AG04450 (cell line): Measurements from ENCODE around the gene SNAP23. TPM values are rescaled to one million over a fixed set of nuclear protein-coding genes. Genes with fewer than 3 reads are reported as not detected.
A peak's percentile ranks its signal among the peaks of the same experiment; 100 is the strongest.

Source experiments
- CTCF ChIA-PET: fragments of 300-600, 350-600 bp; formaldehyde crosslinking; extraction: SDS; loops from one replicate; lab custom pipeline; 2022; ENCODE audit warnings: antibody characterized with exemption, inconsistent platforms; lab: Charles Lee
- POLR2A ChIA-PET: fragments of 350-600 bp; formaldehyde crosslinking; extraction: SDS; loops from one replicate; lab custom pipeline; 2021; ENCODE audit warnings: antibody characterized with exemption, inconsistent platforms; lab: Yijun Ruan, JAX
- DNase-seq: peaks from one replicate; pipeline ENCODE4 v3.0.0-alpha.2; 2011; ENCODE audit warnings: low read depth, low spot score
- H3K27ac ChIP-seq: one replicate; pipeline ENCODE4 v1.5.1; 2012; ENCODE audit warnings: low read depth, low read length, control low read depth
- H3K27me3 ChIP-seq: one replicate; pipeline ENCODE4 v1.6.0; 2012; ENCODE audit warnings: low read length; ENCODE audit not compliant: control insufficient read depth, insufficient read depth
- H3K4me3 ChIP-seq: 2 replicates; pipeline ENCODE4 v1.5.1; 2011; ENCODE audit warnings: mild to moderate bottlenecking, low read depth, low read length, control low read depth
- H3K9me3 ChIP-seq: 2 replicates; pipeline ENCODE4 v1.5.1; 2012; ENCODE audit warnings: low read length; ENCODE audit not compliant: control insufficient read depth, insufficient read depth
- polyA plus RNA-seq: library from polyadenylated mRNA; depleted of rRNA; stranded (reverse); fragments of >200 nt; gene quantifications from 2 replicates; pipeline ENCODE4 v1.2.3, GENCODE V29; 2011
- TF ChIP-seq, protein P1 (sequence below): IDR thresholded peaks from 2 replicates; pipeline ENCODE4 v1.5.1; 2011; ENCODE audit warnings: low read depth, low read length, control low read depth, inconsistent platforms

SNAP23 gene
- polyA plus RNA-seq, 1 experiment: 83.7 TPM

DNA sequence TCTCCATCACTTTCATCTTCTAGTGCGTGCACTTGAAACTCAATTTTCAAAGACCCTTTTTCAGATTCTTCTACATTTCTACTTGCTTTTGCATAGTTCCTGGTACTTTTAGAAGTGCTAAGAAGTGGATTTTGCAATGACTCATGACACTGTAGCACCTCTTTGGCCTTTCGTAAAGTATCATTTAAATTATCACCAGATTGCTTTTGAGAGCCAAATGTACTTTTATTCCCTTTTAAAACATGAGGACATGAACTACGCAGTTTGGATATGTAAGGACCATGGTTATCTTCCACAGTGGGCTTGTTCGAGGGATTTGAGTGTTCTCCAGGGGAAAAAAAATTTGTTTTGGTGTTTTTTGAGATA, 45.0 kb upstream of the SNAP23 start:
- POLR2A ChIA-PET: no interaction called here
- CTCF ChIA-PET: interaction anchor here (1.6 kb wide), 1 partner anchor 21 kb away, joined by 4 read pairs; no protein-coding TSS in a partner anchor
- Histone ChIP-seq H3K27me3 (no peaks in the 10 kb centered on the region), H3K4me3 (no peak overlapping the region), H3K9me3 (no peaks in the 10 kb centered on the region), H3K27ac (no peak overlapping the region)
- TF ChIP-seq, protein P1, sequence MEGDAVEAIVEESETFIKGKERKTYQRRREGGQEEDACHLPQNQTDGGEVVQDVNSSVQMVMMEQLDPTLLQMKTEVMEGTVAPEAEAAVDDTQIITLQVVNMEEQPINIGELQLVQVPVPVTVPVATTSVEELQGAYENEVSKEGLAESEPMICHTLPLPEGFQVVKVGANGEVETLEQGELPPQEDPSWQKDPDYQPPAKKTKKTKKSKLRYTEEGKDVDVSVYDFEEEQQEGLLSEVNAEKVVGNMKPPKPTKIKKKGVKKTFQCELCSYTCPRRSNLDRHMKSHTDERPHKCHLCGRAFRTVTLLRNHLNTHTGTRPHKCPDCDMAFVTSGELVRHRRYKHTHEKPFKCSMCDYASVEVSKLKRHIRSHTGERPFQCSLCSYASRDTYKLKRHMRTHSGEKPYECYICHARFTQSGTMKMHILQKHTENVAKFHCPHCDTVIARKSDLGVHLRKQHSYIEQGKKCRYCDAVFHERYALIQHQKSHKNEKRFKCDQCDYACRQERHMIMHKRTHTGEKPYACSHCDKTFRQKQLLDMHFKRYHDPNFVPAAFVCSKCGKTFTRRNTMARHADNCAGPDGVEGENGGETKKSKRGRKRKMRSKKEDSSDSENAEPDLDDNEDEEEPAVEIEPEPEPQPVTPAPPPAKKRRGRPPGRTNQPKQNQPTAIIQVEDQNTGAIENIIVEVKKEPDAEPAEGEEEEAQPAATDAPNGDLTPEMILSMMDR: no peak
- DNase-seq: no peak

DNA sequence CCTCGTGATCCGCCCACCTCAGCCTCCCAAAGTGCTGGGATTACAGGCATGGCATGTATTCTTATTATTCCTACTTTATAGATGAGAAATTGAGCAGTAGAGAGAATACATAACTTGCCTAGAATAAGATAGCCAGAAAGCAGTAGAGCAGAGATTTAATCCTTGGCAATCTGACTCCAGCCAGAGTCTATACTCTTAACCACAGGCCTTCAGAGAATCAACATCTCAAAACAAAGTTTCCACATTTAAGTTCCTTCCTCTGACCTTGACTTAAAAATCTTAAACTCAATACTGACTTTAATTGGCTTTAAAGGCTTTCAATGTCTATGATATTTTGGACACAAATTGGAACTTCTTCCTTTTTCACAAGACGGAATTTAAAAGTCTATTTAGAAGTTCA, 41.6 kb upstream of the SNAP23 start:
- TF ChIP-seq, protein P1: no peak
- Histone ChIP-seq H3K9me3 (no peaks in the 10 kb centered on the region), H3K4me3 (no peak overlapping the region), H3K27me3 (no peaks in the 10 kb centered on the region), H3K27ac (no peak overlapping the region)
- CTCF ChIA-PET: interaction anchor here (1.1 kb wide), 1 partner anchor 16 kb away, joined by 3 read pairs; no protein-coding TSS in a partner anchor
- no peak for DNase-seq
- POLR2A ChIA-PET: no interaction called here

DNA sequence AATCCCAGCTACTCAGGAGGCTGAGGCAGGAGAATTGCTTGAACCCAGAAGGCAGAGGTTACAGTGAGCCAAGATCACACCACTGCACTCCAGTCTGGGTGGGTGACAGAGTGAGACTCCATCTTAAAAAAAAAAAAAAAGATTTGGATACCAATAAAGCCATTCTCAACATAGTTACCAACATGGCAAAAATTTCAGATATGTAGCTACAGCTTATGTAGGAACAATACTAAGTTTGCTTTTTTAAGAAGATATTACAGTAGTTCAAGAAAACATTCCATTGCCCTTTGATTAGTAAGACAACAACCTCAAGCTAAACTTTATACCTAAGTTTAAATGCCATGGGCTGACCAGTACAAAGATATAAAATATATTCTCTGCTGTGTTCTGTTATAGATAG, 38.9 kb upstream of the SNAP23 start:
- TF ChIP-seq, protein P1: no peak
- peak overlapping the region; percentile 60 for H3K4me3 ChIP-seq
- H3K27ac ChIP-seq: no peak overlapping the region
- DNase-seq: no peak
- ChIA-PET POLR2A (interaction anchor here (0.9 to 1.8 kb wide), 3 partner anchors 12 to 34 kb away, joined by 4 to 8 read pairs (median 8); partner anchors contain the start of gene ZNF106), CTCF (interaction anchor here (0.6 to 1.5 kb wide), 2 partner anchors 18 to 72 kb away, joined by 3 to 6 read pairs; no protein-coding TSS in a partner anchor)
- no peaks in the 10 kb centered on the region for H3K9me3 ChIP-seq
- H3K27me3 ChIP-seq: no peaks in the 10 kb centered on the region

DNA sequence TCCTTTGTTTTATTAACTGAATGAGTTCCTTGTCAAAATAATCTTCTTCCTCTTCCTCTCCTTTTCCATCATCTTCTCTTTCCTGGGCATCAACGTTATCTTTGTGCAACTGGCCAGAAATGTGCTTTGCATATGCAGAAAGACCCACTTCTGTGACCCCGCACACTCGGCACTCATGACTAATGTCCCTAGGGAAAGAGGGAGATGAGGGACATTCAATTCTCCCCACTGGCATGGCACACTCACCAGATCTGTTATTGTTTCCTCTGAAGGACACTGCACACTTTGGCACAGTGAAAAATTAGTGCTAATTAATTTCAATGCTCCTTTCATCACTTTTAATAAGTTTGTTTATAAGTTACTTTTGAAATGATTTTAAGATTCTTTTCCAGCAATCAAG, 38.5 kb upstream of the SNAP23 start:
- peak overlapping the region; percentile 60 for H3K4me3 ChIP-seq
- peak overlapping the region; percentile 94 for H3K27ac ChIP-seq
- ChIA-PET POLR2A (interaction anchor here (0.6 to 1.8 kb wide), 8 partner anchors 12 to 249 kb away, joined by 3 to 8 read pairs (median 6); partner anchors contain the start of genes GANC, SNAP23, TMEM87A and VPS39), CTCF (interaction anchor here (0.6 to 1.5 kb wide), 3 partner anchors 15 to 72 kb away, joined by 3 to 8 read pairs (median 6); no protein-coding TSS in a partner anchor)
- TF ChIP-seq, protein P1: no peak
- H3K9me3 ChIP-seq: no peaks in the 10 kb centered on the region
- H3K27me3 ChIP-seq: no peaks in the 10 kb centered on the region
- no peak for DNase-seq
